Erythroblast (primary cell): ENCODE data around the gene FUS.
A peak's percentile ranks its signal among the peaks of the same experiment; 100 is the strongest.
"Not testable (repeated sequence)": the region's sequence is repeated elsewhere in the genome, so short reads cannot be mapped to it uniquely, and the experiment has no call there.

ENCODE experiments used
- DNase-seq, 2 experiments: peaks; one replicate each; lab custom pipeline; 2025; lab: John Stamatoyannopoulos, UW
- GATA1 ChIP-seq: IDR thresholded peaks from 2 replicates; pipeline ENCODE4 v1.6.1; 2011; ENCODE audit warnings: low read depth, mild to moderate bottlenecking, control low read depth, low read length, moderate library complexity
- POLR2A ChIP-seq: IDR thresholded peaks from 2 replicates; pipeline ENCODE4 v1.6.1; 2011; ENCODE audit warnings: mild to moderate bottlenecking, low read length

FUS gene

DNA sequence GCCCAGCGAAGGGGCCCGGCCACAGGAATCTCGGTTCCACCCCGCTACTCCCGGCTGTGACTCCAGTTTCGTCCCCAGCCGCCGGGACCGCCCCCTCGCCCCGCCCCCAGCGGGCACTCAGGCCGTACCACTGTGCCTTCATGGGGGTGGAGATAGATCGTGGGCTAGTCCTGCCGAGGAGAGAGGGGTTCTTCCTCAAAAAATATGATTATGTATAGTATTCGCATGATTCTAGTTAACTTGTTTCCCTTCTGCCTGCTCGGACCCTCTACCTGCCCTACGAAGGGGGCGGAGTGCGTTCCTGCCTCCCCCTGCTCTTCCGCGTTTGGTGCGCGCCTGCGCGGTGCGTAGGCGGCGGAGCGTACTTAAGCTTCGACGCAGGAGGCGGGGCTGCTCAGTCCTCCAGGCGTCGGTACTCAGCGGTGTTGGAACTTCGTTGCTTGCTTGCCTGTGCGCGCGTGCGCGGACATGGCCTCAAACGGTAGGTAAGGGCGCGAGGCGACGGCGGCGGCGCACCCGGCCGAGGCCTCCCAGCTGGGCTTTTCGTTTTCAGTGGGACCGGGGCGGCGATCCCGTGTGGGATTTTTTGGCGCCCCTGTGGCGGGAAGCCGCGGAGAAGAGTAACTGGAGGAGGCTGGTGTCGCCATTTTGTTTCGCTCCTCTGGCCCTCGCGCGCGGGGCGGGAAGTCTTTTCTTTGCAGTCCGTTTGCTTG, at the start of gene FUS:
FUS (plus strand) TSS at position 393 of the 713 bp plus-strand sequence; CDS start at position 469, 76 bp downstream.
- TF ChIP-seq GATA1 = no peak
- peak; percentile 100 for TF ChIP-seq POLR2A
- DNase-seq = peak; percentile 94 to 98

DNA sequence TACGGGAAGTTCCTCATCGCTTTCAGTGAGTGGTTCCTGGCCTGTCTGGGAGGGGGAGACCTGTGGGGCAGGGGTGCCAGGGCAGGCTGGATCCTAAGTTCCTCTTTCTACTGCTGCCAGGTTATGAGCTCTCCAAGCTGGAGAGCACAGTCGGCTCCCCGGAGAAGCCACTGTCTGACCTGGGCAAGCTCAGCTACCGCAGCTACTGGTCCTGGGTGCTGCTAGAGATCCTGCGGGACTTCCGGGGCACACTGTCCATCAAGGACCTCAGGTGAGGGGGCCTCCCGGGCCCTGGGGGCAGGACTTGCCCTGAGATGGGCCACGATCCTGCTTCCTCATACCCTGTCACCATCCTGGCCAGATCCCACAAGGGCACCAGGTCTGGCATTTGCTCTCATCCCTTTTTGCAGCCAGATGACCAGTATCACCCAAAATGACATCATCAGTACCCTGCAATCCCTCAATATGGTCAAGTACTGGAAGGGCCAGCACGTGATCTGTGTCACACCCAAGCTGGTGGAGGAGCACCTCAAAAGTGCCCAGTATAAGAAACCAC, 49.5 kb upstream of the FUS start:
- no peak for TF ChIP-seq GATA1
- TF ChIP-seq POLR2A = no peak
- no peak for DNase-seq

DNA sequence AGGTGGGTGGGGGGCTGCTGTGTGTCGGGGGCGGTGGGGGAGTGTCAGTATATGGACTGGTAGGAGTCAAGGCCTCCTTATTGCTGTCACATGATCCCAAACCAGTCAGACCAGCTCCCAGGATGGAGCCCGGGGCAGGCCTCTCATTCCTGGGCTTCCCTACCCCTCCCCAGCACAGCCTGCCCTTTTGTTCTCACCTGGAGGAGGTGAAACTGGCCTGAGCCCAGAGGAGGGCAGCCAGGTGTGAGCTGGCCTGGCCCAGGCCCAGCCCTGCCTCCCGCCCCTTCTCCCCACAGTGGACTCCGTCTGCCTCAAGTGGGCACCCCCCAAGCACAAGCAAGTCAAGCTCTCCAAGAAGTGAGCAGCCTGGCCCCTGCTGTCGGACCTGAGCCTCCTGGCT, 49.0 kb upstream of the FUS start:
- TF ChIP-seq POLR2A = no peak
- TF ChIP-seq GATA1 = no peak

DNA sequence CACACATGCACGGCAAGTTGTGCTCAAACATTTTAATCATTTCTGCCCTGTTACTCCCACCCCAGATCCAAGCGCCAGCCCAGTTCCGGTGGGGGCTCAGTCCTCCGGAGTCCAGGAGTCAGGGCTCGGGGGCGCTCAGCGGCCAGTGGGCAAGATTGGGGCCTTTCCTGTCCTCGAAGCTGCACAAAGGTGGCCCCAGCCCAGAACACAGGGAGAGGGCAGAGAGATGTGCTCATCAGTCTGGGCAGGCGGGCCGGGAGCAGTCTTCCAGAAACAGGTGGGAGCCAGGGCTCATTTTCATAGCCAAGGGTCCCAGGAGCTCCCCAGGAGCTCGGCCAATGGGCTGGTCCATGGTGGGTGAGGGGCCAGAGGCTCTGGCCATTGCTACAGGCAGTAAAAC, 48.5 kb upstream of the FUS start:
- DNase-seq = no peak

More for the DNA sequence above, 49.0 kb upstream of the FUS start:
- no peak for DNase-seq

DNA sequence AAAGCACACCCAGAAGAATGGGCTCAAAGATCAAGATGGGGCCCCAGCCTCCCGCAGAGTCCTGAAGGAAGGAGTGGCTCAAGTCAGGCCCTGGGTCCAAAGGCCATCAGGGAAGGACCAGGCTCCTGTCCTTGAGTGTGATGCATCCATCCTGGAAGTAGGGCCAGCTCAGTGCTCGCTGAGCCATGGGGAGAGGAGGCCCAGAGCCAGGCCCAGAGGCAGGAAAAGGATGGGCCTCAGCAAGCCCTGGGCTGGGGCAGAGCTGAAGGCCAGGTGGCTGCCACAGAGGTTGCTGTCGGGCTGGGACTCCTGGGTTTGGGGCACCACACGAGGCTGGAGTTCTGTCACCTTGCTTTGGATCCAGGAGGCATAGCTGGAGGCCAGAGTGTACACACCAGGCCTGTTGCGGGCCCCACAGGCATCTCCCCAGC, 48.1 kb upstream of the FUS start:
- no peak for TF ChIP-seq GATA1
- TF ChIP-seq POLR2A = no peak
- DNase-seq = no peak

More for the DNA sequence above, 48.5 kb upstream of the FUS start:
- TF ChIP-seq GATA1 (no peak), POLR2A (no peak)

DNA sequence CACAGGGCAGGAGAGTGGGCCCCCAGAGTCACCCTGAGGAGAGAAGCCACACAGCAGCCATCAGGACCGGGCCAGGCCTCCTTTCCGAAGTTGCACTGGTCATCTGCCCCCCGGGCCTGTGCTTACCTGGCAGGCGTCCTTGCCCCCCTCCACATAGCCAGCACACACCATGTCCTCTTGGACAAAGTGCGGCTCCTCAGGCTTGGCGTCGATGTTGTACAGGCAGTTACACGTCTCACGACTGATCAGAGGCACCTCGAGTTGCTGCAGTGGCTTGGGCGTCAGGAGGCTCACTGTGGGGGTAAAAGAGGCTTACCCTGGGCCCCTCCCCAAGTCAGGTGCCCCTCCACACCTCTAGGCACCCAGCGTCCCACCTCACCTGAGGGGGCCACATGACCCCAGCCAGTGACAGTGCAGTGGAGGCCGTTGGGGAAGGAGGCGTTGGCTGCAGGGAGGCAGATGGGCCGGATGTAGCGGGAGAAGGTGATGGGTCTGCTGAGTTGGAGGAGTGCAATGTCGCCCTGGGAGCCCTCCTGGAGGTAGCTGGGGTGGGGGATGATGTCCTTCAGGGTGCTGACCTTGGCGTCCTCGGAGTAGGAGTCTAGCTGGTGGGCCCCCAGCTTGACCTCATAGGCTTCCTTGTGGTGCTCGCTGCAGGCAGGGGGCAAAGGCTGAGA, 47.5 kb upstream of the FUS start:
- DNase-seq = no peak
- TF ChIP-seq GATA1 (no peak), POLR2A (no peak)

DNA sequence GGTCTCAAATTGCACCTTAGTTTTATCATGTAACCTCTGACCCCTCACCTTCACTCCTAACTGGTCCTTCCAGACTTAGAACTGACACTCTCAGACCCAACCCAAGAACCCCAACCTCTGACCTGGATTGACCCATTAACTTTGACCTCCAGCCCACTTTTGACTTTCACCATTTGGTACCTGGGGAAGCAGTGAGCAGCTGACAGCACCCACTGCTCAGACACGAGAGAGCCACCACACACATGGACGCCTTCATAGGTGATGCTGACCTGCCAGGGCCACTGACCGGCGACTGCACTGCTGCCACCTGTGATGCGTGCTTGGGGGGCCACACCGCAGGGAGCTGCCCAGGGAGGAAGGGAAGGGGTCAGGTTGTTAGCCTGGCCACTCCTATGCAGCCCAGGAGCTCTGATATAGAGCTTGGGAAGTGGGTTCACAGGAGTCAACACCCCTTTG, 46.9 kb upstream of the FUS start:
- no peak for TF ChIP-seq GATA1
- no peak for TF ChIP-seq POLR2A
- DNase-seq = no peak

DNA sequence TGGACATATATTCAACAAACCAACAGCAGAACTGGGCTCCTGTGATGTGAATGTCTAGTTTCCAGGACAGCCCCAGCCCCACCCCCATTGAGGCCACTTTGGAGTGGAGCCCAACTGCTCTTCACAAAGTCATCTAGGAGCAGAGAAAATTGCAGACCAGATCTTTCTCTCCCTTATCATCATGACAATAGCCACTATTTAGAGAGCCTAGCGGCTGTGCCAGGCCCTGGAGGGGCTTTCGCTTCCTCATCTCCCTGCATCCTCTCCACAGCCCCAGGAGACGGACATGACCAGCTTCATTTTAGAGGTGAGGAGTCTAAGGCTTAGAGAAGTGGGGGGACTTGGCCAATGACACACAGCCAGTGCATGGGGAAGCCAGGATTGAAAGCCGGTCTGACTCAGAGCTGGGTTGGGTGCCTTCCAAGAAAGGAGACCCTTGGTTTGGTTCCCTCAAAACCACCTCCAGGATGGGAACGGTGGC, 45.8 kb upstream of the FUS start:
- DNase-seq = peak; percentile 43 to 64

DNA sequence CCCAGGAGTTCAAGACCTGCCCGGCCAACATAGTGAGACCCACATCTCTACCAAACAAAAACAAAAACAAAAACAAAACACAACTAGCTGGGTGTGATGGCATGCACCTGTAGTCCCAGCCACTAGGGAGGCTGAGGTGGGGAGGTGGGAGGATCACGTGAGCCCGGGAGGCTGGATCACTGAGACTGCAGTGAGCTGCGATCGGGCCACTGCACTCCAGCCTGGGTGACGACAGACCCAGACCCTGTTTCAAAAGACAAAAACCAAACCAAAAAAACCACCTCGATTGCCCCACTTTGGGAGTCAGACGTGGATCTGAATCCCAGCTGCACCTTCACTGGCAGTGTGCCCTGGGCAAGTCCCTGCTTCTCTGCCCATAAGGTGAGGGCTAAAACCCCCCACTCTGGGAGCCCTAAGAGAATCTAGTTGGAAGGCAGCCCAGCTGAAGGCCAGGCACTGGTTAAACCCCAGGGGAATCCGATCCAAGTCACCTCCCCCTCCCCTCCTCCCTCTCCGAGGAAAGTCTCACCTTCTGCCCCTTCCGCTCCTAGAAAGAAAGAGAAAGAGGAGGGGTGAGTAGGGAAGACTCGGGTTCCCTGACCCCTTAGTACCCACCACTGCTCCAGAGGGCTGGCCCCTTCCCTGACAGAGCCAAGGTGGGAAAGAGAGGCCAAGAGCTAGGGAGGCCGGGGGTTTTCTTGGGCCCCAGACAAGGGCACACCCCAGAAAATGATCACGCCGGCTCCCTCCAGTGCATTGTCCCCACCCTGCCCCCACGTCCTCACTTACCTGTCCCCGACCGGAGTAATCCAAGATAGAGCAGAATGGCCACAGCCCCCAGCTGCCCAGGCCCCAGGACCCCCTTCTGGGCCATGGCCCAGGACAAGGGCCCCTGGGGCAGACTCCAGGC, 45.1 kb upstream of the FUS start:
- no peak for TF ChIP-seq GATA1
- TF ChIP-seq POLR2A = no peak
- DNase-seq = no peak

More for the DNA sequence above, 45.8 kb upstream of the FUS start:
- TF ChIP-seq GATA1 = no peak
- no peak for TF ChIP-seq POLR2A

DNA sequence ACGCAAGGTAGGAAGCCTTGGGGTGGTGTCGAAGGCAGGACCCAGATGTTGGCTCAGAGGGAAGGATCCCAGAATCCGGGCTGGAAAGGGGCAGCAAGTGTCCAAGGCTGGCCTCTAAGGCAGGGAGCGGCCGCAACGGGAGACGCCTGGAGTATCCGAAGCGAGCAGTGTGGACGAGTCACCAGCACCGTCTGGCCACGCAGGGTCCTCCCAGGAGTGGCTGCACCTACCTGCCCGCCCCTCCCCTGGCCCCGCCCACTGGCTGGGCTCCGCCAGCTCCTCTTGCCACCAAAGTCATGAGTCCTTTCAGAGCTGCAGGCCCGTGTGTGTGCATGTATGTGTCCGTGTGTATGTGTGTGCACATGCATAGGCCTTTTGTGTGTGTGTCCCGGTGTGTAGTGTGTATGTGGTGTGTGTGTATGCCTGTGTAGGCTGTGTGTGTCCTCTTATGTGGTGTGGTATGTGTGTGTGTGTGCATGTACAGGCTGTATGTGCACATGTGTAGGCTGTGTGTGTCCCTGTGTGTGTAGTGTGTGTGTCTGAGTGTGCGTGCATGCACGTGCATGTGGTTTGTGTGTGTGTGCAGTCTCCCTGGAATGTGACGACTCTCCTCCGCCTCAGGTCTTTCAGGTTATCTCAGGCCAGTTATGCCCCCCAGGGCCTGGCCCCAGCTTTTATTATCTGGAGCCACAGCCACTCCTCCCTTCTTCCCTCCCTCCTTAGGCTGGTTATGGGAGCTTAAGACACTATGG, 44.2 kb upstream of the FUS start, which contains the start of gene PRSS8:
PRSS8 (minus strand) TSS at position 193 of the 752 bp plus-strand sequence. CDS start 229 bp downstream, outside the sequence.
- no peak for DNase-seq

DNA sequence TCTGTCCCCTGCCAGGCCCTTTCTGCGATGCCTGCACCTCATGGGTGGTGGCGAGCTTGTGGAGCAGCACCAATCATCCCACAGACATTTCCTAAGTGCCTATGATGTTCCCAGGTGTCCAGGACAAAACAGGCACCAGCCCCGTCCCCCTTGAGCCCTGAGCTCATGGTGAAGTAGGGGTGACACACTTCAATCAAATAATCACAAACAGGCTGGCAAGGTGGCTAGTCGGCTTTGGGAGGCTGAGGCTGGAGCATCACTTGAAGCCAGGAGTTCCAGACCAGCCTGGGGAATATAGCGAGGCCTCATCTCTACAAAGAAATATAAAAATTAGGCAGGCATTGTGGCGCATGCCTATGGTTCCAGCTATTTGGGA, 43.7 kb upstream of the FUS start:
- DNase-seq = no peak
- TF ChIP-seq POLR2A (no peak), GATA1 (no peak)

More for the DNA sequence above, 44.2 kb upstream of the FUS start, which contains the start of gene PRSS8:
- TF ChIP-seq GATA1 (no peak), POLR2A (no peak)

DNA sequence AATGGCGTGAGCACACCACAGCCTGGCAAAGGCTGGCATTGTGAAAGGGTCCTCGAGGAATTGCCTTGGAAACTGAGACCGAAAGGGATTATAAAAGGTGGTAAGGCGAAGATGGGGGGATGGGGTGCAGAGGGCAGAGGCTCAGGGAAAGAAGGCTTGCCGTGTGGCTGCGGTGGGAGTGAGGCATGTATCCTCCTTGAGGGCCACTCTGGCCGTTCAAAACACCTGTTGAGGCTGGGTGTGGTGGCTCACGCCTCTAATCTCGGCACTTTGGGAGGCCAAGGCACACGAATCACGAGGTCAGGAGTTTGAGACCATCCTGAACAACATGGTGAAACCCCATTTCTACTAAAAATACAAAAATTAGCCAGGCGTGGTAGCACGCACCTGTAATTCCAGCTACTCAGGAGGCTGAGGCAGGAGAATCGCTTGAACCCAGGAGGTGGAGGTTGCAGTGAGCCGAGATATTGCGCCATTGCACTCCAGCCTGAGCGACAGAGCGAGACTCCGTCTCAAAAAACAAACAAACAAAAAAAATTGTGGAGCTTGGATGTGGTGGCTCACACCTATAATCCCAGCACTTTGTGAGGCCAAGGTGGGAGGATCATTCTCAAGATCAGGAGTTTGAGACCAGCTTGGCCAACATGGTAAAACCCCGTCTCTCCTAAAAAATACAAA, 43.0 kb upstream of the FUS start:
- not testable (repeated sequence) for DNase-seq
